HG03354 (cell line): ENCODE measurements around the gene EPPIN.

ENCODE experiments used
- ATAC-seq: cut with Tn5 transposase; IDR thresholded peaks from one replicate; pipeline ENCODE4 v1.9.1; 2021; ENCODE audit warnings: mild to moderate bottlenecking; ENCODE audit not compliant: unreplicated experiment, poor library complexity, severe bottlenecking

Gene EPPIN

DNA sequence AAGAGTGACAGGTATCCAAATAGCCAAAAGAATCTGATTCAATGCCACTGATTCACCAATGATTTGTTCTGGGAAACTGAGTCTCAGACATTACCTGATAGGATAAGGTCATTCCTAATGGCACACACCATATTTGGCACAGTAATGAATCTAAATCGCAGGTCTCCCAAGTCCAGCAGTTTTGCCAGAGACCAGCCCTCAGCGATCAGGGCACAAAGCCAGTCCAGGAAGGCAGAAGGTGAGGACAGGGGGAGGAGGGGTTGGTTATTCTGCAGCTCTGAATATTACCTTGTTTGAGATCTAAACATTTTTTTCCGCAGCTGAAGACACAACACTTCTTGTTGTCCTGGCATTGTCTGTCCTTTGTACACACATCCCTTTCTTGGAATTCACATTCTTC lies 1.9 kb downstream of the EPPIN start:
- no peak for ATAC-seq

DNA sequence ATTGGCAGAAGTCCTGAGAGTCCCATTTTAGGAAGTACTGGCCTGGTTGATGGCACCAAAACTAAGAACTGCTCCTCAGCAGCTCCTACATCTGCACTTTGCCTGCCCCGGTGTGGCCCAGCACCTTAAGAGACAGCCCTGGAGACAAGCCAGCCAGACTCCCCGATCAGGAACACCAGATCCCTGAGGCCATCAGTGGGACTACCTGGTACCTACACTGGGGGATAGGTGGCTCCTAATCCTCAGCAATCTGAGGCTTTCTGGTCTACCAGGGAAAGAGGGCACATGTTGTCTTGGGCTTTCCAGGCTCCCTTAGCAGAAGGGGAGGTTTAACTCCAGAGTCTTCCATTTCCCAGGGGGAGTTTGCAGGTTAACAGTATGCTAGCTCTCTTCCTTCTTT lies 7.8 kb downstream of the EPPIN start, which contains the start of gene WFDC6:
TSS of gene WFDC6 (minus strand) at position 101 of the 400 bp plus-strand sequence. CDS start at position 26, 75 bp downstream.
- ATAC-seq, result no peak

DNA sequence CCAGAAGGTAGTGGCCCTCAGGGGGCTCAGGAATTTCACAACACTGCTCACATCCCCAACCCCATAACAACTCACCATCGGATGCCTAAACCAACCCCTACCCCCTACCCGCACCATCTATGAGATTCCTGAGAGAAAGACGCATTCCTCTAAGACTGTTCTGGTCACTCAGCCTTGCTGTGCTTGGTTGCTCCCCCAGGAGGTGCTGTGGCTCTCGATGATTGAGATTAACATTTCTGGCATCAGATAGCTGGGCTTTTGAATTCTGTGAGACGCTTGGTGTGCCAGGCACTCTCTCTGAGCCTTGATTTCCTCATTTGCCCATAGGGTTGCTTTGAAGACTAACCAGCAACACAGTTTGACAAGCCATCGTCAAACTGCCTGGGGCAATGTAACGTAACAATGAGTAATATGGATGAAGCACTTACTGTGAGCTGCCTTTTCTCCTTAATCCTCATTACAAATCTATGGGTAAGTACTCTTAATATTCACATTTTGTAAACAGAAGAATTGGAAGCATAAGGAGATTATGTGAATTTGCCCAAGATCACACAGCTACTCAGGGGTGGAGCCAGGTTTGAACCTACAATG lies 8.9 kb downstream of the EPPIN start:
- ATAC-seq, result no peak

DNA sequence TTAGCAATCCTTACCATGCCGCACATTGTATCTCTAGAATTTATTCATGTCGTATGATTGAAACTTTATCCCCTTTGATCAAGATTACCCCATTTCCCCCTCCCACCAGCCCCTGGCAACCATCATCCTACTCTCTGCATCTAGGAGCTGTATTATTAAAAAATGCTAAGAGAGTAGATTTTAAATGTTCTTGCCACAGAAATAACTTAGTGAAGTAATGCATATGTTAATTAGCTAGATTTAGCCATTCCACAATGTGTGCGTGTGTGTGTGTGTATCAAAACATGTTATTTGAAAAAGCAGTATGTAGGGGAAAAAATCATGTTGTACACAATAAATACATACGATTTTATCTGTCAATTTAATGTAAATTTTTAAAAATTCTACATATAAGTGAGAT lies 19.9 kb downstream of the EPPIN start:
- ATAC-seq, result no peak

DNA sequence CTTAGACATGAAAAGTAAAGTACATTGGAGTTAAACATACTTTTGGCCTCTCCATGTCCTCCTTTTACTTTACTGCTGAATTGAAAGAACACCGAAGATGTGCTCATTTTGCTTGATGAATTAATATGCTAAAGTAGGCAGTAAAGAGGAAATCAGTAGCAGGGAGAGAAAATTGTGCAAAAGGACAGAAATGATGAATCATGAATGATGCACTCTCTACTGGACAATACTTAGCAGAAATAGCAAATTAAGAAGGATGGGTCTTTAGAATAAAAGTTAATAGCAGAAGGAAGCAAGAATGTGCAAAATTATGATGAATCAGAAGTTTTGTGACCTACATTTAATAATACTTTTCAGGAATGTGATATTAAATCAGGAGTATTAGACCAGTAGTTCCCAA lies 23.4 kb downstream of the EPPIN start:
- no peak for ATAC-seq

DNA sequence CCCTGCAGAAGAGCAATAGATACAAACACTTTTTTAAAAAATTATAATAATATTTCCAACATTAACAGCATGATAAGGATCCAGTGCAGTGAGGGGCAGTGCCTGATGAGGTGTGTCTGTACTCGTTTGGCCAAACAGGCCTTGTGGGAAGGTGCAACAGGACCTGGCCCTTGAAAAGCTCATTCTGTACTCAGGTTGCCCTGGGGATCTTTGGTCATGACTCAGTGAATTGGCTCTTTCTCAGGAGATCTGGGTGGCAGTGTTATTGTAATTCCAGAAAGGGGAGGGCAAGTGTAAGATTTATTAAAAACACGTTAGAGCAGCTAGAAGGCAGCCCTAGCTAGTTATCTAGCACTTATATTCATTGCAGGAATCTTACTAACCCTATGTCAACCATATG lies 28.9 kb downstream of the EPPIN start:
- no peak for ATAC-seq

DNA sequence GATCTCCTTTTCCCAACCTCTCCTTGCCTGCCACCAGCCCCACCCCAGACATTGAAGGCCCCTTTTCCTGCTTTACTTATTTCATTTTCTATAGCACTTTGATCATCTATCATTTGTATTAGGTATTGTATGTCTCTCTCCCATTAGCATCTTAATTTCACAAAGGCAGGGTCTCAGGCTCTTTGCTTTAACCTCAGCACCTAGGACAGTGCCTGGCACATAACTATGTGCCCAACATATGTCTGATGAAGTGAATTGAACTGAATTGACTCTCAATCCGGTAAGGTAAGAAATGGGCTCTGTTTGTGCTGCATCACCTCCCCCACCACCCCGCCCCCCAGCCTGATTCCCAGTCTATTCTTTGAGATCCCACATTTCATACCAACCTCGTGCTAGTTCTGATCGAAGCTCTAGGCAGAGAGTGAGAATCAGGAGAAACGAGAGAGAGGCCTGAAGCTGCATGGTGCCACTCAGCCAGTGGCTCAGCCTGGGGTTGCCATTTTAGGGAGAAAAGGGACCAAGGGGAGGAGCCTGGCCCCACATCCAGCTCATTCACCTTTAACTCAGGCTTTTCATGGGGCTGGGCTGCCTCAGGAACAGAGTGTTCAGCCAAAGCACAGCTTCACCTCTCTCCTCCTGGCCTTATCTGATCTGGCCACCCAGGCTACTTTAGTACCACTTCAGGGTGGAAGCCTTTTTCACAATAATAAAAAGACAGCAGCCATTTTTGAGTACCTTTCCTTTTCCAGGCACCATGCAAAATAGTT lies 31.9 kb downstream of the EPPIN start, which contains the start of gene SPINT3:
TSS of gene SPINT3 (minus strand) at position 476 of the 767 bp plus-strand sequence. CDS start at position 462, 14 bp downstream.
- no peak for ATAC-seq

DNA sequence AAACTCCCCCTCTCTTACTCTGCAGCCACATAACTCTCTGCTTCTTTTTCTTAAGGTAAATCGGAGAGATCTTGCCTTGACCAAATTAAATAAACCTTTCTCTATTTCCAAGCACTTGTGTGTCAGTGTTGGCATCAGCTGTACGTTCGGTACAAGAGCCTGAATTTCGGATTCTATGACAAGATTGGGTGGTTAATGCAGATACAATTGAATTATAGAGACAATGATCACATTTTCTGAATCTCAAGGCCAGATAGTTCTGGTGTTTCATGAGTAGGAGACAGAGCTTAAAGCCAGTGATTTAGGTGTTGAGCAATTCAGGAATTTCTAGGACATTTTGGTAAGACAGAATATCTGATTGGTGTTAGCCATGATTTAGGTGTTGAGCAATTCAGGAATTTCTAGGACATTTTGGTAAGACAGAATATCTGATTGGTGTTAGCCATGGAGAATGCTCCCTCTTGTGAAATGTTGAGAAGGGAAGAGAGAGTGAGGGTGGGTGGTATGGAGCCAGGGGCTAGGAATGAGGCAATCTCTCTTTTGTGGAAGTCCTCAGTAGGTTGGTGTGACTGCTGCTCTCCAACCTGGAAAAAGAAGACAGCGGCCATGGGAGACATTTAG lies 36.8 kb downstream of the EPPIN start:
- ATAC-seq, result no peak

DNA sequence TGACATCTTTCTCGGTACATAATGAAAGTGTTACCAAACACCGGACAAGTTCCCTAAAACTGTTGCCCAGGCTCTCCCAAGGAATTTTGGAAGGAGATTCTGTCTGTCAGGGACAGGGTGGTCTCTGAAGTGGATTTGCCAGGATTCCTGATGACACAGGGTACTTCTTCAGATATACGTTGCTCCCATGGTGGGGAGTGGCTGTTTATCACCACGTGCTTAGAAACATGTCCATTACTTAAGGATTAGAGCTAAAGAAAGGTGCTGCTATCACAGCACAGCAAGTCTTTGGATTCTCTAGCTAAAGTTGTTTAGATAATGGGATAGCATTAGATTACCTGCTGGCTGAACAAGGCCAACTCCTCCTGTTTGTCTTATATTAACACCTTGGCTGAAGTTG lies 38.1 kb downstream of the EPPIN start:
- ATAC-seq, result no peak

DNA sequence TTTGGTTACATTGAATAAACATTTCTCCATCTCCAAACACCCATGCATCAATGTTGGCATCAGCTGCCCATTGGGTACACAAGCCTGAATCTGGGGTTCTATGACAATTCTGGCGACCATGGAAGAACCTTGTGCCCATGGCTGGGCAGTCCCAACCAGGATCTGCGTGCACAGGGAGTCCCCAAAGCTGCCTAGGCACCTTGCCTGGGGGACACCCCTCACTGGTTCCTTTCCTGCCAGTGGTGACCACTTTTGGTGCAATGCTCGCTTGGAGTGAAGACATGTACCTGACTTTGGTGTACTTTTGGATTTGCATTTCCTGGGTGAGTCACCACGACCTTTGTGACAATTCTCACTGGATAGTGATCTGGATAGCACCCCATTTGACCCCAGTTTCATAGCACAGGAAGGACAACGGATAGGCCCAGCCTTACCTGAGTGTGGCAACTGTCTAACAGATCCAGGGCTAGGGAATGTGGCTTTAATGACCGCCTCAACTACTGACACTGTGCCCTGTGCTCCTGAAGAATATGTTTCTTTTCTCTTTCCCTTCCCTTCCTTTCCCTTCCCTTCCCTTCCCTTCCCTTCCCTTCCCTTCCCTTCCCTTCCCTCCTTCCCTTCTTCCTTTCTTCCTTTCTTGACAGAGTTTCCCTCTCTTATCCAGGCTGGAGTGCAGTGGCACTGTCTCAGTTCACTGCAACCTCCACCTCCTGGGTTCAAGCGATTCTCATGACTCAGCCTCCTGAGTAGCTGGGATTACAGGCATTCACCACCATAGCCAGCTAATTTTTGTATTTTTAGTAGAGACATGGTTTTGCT lies 38.9 kb downstream of the EPPIN start:
- no peak for ATAC-seq

DNA sequence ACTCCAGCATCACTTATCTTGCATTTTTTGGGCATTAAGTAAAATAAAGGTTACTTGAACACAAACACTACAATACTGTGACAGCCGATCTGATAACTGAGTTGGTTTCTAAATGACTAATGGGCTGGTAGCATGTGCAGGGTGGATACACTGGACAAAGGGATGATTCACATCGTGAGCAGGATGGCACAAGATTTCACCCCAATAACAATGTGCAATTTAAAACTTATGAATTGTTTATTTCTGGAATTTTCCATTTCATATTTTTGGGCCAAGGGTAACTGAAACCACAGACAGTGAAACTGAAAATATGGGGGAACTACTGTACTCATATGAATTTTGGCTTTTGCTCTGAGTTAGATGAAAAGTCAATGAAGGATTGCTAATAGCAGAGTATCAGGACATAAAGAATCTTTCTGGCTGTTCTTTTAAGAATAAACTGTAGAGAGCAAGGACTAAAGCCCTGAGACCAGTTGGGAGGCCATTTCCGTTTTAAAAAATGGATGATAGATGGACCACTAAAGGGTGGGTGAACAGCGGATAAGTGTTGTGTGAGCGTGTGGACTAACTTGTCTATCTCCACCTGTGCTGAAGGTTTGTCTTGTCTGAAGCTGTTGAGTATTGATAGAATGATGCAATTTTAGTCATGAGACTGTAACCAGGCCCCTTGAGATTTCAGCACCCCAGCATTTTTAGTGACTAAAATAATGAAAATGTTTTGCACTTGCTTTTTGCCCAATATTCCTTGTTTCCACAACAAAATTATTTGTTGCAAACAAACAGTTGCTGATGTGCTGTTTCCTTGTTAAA lies 40.0 kb downstream of the EPPIN start:
- ATAC-seq, result no peak

DNA sequence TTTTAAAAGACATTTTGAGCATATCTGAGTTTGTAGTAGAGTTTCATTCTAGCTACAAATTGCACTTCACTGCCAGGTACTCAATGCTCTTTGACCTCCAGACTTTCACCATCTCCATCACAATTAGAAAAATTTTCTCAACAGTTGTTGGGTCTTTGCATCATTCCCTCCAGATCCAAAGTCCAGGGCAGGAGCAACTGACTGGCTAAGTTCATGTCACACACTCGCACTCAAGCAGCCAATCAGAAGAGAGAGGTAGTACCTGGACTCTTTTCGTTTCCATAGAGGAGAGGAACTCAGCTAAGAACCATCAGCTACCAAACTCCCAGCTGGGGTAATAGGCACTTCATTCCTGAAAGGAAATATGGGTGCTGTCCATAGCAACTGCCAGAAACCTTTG lies 40.8 kb downstream of the EPPIN start:
- no peak for ATAC-seq

DNA sequence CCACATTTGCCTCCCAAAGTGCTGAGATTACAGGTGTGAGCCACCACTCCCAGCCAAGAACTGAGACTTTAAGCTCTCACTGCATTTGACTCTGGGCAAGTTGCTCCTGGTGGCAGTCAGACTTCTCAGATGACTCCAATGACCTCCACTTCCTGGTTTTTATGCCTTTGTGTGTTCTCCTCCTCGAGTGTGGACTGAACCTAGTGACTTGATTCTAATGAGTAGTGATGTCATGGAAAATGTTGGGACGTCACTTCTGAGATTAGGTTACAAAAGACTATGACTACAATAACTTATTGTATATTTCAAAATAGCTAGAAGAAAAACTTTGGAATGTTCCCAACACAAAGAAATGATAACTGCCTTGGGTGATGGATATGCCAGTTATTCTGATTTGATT lies 43.8 kb downstream of the EPPIN start:
- ATAC-seq, result no peak

DNA sequence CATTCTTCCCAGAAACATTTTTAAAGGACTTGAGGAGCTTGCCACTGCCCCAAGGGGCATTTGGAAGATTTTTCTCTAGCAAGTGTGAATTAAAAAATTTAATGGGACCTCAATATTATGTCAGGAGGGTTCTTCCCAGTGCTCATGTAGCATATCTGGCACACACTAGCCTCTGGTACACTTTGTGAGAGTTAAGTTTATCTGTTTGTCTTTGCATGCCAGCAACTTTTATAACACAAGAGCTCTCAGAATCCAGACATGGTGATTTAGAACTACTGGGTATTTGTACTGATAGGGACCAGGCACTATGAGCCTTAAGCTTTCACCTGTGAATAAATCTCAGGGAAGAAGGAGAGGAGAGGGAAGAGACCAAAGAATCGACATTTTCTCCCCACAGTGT lies 44.6 kb downstream of the EPPIN start:
- no peak for ATAC-seq

DNA sequence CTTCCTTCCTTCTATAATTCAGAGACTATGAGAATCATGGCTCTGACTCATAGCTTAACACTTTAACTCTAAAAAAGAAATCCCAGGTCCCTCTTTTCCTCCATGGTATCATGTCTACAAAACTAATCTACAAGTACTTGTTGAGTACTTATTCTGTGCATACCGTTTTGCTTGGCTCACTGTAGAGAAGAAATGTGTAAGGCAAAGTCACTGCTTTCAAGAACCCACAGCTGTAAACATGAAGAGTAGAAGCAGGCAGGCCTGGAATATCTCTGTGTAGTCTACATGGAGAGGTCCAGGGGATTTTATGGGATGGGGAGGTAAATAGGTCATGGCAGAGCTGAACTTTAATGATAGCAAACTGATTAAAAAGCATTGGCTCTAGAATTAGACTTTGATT lies 45.6 kb downstream of the EPPIN start:
- no peak for ATAC-seq

DNA sequence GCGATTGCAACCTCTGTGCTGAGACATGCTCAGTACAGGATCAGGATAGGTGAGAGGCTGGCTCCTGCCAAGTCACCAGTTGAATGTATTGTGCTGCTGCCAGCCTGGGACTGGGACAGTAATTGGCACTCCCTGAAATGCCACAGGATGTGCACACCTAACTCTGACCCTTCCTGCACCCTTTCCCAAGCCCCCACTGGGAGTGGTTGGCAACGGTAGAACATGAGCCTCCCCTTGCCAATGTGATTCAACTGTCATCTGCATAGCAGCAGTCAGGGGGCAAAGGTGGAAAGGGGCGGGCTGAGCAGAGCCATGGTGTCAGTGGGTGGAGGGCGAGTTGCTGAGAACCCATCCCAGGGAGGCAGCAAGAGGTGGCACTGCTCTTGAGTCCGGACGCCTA lies 47.2 kb downstream of the EPPIN start:
- no peak for ATAC-seq

DNA sequence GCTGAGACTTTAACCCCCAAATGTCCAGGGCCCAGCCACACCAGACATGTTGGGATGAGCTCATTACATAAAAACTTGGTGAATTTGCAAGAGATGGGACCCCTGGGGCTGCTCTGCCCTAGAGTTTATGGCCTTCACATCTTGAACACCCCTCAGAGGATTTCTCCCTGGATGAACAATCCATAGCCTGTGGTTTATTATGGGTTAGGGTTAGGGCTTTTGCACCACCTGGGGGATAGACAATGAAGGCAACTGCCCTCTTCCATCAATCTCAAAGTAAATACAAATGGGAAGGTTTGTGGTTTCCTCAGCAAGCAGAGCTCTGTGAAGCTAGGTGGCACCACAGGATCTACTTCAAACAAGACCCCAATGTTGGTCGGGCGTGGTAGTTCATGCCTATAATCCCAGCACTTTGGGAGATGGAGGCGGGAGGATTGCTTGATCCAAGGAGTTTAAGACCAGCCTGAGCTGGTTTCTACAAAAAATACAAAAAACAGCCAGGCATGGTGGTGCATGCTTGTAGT lies 49.2 kb downstream of the EPPIN start:
- no peak for ATAC-seq

DNA sequence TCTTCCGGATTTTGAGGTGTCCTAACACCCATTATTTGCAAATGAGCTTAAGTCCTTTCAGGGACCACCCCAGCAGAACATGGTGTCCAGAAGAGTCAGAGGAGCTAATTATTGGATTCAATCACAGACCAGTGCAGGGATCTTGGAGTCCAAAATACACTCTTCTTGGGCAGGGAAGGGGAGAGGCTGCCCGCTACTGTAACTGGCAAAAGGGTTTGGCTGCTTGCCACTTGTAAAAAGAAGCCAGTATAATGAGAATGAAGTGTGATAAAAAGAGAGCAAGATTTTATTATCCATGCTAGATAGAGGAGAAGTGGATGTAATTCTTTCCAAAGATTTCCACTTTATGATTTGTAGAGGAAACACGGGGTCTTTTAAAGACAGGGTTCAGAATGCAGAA lies 51.0 kb downstream of the EPPIN start:
- no peak for ATAC-seq

DNA sequence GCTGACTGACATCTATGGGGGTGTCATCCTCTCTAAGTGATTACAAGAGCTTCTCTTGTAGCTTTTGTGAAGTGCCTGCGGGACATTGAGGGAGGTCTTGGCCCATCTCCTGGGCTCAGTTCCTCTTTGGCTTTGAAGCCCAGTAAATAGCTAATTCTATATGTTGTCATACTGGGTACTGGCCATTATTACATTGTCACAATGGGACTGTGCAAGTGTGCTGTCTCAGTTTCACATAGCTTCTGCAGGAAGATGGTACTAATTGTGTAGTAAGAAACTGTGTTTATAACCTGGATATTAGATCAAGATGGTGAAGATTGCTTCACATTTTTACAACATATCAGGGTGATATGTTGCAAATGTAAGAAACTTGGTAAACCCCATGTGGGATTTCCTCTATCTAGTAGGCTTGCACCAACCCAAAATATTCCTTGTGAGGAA lies 51.7 kb downstream of the EPPIN start:
- no peak for ATAC-seq
